ENCODE results near the gene TAAR6.

The TAAR6 gene

GRCh38 chr6:132570221-132570777 lies at the start of gene TAAR6:
Gene TAAR6 (plus strand): TSS chr6:132570322. CDS start chr6:132570322, 0 bp downstream.
- no peaks in the 10 kb centered on the region for H3K4me1 ChIP-seq (ENCODE audit: control insufficient read depth, low read length)
- no peaks in the 10 kb centered on the region for H3K9me3 ChIP-seq (ENCODE audit: control insufficient read depth, insufficient read depth, low read length)
- no peaks in the 10 kb centered on the region for H3K9me2 ChIP-seq (replicated peaks; ENCODE audit: control insufficient read depth, low read length)
- H3K27me3 ChIP-seq (ENCODE audit: control insufficient read depth, low read length) = no peaks in the 10 kb centered on the region
- H3K27ac ChIP-seq (ENCODE audit: low read depth, low read length) = no peak within 1 kb of the TSS
- H4K20me1 ChIP-seq (ENCODE audit: control insufficient read depth, insufficient read depth, low read depth, low read length) = no peaks in the 10 kb centered on the region
- no peaks in the 10 kb centered on the region for H3F3A ChIP-seq (ENCODE audit: control insufficient read depth, insufficient read depth)
- H3K4me3 ChIP-seq (ENCODE audit: low read length) = no peak within 1 kb of the TSS
- H3K79me2 ChIP-seq (ENCODE audit: control insufficient read depth, low read length) = no peaks in the 10 kb centered on the region
- H3K36me3 ChIP-seq (ENCODE audit: control insufficient read depth, low read length) = no peaks in the 10 kb centered on the region
- no peak for TF ChIP-seq EZH2phosphoT487 (IDR thresholded peaks at IDR 0.05; ENCODE audit: borderline replicate concordance, low read length)
- no peak for TF ChIP-seq CTCF (IDR thresholded peaks at IDR 0.05; ENCODE audit: low read depth, low read length, poor library complexity, severe bottlenecking)
- H3K4me2 ChIP-seq (ENCODE audit: low read length) = no peak within 1 kb of the TSS

- TF ChIP-seq CTCF (IDR thresholded peaks at IDR 0.05; ENCODE audit: low read depth, low read length, poor library complexity, severe bottlenecking) (no peak), EZH2phosphoT487 (IDR thresholded peaks at IDR 0.05; ENCODE audit: borderline replicate concordance, low read length) (no peak)
- no peaks in the 10 kb centered on the region for H3F3A ChIP-seq (ENCODE audit: control insufficient read depth, insufficient read depth)
- peaks cover 5% of the 10 kb centered on the region; the same call in 1 of the 2 replicates for H3K4me1 ChIP-seq (ENCODE audit: control insufficient read depth, low read length)
- H3K9me2 ChIP-seq (replicated peaks; ENCODE audit: control insufficient read depth, low read length) = no peaks in the 10 kb centered on the region
- H3K9me3 ChIP-seq (ENCODE audit: control insufficient read depth, insufficient read depth, low read length) = no peaks in the 10 kb centered on the region
- H3K27ac ChIP-seq (ENCODE audit: low read depth, low read length) = no peak overlapping the region
- H4K20me1 ChIP-seq (ENCODE audit: control insufficient read depth, insufficient read depth, low read depth, low read length) = no peaks in the 10 kb centered on the region
- no peaks in the 10 kb centered on the region for H3K79me2 ChIP-seq (ENCODE audit: control insufficient read depth, low read length)
- H3K4me3 ChIP-seq (ENCODE audit: low read length) = no peak overlapping the region
- H3K36me3 ChIP-seq (ENCODE audit: control insufficient read depth, low read length) = no peaks in the 10 kb centered on the region
- H3K4me2 ChIP-seq (ENCODE audit: low read length) = no peak overlapping the region
- no peaks in the 10 kb centered on the region for H3K27me3 ChIP-seq (ENCODE audit: control insufficient read depth, low read length)
Observed at GRCh38 chr6:132520953-132521352, 49.2 kb upstream of the TAAR6 start.

GRCh38 chr6:132524646-132525045 lies 45.5 kb upstream of the TAAR6 start:
- H3K79me2 ChIP-seq (ENCODE audit: control insufficient read depth, low read length) = no peaks in the 10 kb centered on the region
- no peaks in the 10 kb centered on the region for H3K9me2 ChIP-seq (replicated peaks; ENCODE audit: control insufficient read depth, low read length)
- peaks cover 26% of the 10 kb centered on the region for H3K4me1 ChIP-seq (ENCODE audit: control insufficient read depth, low read length)
- no peaks in the 10 kb centered on the region for H3K9me3 ChIP-seq (ENCODE audit: control insufficient read depth, insufficient read depth, low read length)
- H3K27me3 ChIP-seq (ENCODE audit: control insufficient read depth, low read length) = no peaks in the 10 kb centered on the region
- TF ChIP-seq CTCF (IDR thresholded peaks at IDR 0.05; ENCODE audit: low read depth, low read length, poor library complexity, severe bottlenecking) = no peak
- TF ChIP-seq EZH2phosphoT487 (IDR thresholded peaks at IDR 0.05; ENCODE audit: borderline replicate concordance, low read length) = no peak
- H3K36me3 ChIP-seq (ENCODE audit: control insufficient read depth, low read length) = no peaks in the 10 kb centered on the region
- H4K20me1 ChIP-seq (ENCODE audit: control insufficient read depth, insufficient read depth, low read depth, low read length) = no peaks in the 10 kb centered on the region
- H3K4me3 ChIP-seq (ENCODE audit: low read length) = no peak overlapping the region
- H3F3A ChIP-seq (ENCODE audit: control insufficient read depth, insufficient read depth) = no peaks in the 10 kb centered on the region
- no peak overlapping the region for H3K4me2 ChIP-seq (ENCODE audit: low read length)
- H3K27ac ChIP-seq (ENCODE audit: low read depth, low read length) = no peak overlapping the region
